OCI-LY7 (cell line): Measurements from ENCODE around the gene CNKSR3.

Experiments
- CTCF ChIP-seq: fragments of 200-600 bp; sonication (generic); conservative IDR thresholded peaks from 2 replicates; pipeline ENCODE4 v1.5.1; 2014; ENCODE audit warnings: mild to moderate bottlenecking, antibody characterized with exemption, low read length, moderate library complexity, mixed read lengths
- EZH2phosphoT487 ChIP-seq: fragments of 200-600 bp; sonication (generic); IDR thresholded peaks from 2 replicates; pipeline ENCODE4 v1.6.1; 2018; ENCODE audit warnings: low read depth, borderline replicate concordance, mild to moderate bottlenecking, mixed run types, antibody characterized with exemption, low read length, moderate library complexity, mixed read lengths

DNA sequence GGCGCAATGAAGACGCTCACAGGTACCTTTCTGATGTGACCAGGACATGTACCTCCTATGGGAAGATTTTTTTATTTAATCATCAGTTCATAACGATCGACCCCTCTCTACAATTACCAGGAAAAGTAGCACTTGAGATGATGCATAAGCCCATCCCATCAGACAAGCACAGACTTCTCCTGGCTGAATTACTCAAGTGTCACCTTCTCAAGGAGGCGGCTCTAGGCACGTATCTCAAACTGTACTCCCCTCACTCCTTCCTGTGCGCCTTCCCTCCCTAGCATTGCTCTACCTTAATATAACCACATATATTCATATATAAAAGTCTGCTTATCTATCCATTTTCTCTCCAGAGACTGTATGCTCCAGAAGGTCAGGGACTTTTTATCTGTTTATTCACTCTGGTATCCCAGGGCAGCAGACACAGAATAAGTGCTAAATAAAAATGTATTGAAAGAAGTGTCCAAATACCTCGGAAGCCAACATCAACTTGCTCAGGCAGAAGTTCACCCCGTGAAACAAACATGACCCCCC is 71.5 kb downstream of the CNKSR3 start:
- no peak for TF ChIP-seq CTCF
- no peak for TF ChIP-seq EZH2phosphoT487
